Fibroblast of the conjunctiva (primary cell): ENCODE results near the gene EPOP.

Experiments used
- DNase-seq: peaks from one replicate; pipeline ENCODE4 v3.0.0-alpha.2; 2010; ENCODE audit warnings: low read depth

Gene EPOP

DNA sequence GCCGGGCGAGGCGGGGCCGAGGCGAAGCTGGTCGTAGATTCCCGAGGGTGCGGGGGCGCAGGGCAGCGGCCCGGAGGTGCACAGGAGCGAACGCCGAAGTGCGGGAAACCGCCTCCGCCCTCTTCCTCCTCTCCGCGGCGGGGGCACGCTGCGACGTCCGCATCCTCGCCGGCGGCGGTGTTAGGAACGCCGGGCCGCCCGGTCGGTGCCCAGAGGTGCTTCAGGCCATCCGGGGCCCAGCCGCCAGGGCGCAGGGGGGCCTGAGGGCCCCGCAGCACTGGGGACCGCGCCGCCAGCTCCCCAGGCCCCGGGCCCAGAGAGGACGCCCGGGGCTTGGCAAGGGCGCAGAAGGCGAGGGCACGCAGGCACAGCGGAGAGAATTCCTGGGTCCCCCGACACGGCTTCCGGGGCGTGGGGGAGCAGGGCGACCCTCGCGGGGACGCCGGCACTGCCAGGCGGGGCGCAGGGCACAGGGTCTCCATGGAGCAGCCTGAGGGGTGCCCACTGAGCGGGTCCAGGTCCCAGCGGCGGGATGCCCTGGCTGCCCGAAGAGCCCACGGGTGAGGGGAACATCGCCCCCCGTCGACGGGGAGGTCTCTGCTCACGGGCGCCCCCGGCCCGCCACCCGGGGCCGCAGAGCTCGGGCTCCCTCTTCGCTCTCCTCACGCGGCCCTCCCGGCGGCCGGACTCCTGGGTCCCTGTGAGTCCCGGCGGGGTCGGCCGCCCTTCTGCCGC, 576 bp downstream of the EPOP start:
- no peak for DNase-seq

DNA sequence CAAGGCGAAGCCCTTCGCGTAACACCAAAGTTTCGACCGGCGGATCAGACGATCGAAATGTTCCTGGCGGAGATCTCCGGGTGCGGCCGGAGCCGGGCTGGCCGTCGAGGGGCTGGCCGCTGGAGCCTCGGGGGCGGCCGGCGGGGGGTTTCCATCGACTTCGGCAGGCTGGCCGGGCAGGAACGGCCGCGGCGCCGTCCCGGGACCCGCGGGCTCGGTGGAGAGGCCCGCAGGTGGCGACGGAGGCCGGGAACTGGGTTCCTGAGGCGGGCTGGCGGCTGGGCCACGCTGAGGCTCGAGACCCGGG, 1.1 kb downstream of the EPOP start:
- no peak for DNase-seq

DNA sequence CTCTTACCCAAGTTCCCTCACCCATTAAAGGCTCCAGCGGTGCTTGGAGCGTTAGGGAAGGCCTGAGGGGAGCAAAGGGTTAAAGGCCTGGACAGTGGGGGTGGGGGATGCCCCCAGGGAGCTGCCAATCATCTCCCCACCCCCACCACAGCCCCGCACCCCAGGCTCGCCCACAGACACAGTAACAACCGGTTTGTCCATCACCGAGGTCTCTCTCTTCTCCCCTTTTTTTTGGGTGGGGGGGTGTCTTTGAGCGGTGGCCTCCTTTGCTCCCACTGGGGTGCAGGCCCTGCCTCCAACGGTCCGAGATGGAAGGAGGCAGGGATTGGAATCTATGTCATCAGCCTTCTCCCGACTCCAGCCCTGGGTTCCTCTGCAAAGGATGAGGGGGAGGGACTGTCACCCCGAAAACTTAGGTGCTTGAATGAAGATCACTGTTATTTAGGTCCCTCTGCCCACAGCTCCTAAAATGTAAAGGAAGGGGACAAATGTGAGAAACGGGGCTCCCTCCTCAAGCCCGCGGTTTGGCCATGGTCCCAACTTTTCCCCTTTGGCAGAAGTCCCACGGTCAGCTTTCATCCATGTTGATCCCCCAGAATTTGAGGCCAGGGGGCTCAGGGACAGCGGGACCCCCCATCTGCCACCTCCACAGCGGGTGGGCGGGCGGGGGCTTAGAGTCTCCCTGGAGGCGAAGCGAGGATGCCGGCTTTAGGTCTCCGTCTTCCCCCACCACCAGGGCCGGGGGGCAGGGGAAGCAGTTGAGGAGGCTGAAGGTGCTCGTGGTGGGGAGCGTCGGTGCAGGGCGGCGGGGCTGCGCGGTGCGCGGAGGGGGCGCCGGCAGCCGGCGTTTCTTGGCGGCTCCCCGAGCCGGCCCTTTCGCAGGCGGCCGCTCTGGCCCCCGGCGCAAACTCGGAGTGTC, 1.7 kb downstream of the EPOP start:
- no peak for DNase-seq

DNA sequence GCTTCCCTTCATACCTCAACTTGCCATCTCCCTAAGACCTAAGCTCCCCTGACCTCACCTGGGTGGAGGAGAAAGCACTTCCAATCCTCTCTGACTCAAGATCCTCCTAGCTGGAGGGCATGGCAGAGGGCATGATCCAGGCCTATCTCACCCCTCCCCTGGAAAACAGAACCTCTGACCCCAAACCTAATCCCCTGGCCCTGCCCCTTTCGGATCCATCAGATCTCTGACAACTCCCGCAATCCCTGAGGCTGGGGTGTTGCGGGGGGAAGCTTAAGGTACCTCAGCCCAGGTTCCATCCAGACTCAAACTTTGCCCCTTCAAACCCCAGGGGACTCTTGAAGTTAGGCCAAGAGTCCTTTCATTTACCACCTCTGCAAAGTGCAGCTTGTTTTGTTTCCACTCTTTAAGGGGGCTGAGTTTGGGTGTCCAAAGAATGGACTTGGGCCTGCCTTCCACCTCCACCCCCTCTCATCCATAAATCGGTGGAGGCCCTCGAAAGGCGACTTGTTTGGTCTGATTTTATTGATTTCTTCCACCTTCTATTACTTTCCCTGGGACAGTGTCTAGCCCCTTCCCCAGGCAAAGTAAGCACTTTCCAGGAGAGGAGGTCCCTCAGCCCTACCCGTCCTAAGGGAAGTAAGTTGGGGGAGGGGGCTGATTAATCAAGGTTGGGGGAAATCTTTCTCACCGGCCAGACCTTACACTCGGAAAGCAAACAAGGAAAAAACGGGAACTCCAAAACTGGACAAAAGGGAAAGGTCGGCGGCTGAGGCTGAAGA, 2.6 kb downstream of the EPOP start:
- no peak for DNase-seq

DNA sequence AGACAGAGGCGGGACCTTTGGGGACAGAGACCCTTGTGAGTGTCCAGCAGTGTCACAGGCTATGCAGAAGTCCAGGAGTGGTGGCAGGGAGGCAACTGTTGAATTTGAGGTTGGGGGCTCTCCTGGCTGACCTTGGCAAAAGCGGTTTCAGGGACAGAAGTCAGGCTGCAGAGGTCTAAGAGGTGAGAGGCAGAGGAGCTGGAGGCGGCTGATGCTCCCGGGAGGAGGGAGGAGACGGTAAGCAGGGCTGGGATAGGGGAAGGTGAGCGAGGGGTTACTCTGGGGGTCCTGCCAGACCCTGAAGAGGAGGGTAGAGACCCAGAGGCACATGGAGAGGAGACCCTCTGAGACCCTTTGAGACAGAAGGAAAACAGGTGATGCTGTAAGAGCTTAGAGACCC, 5.2 kb downstream of the EPOP start:
- no peak for DNase-seq

DNA sequence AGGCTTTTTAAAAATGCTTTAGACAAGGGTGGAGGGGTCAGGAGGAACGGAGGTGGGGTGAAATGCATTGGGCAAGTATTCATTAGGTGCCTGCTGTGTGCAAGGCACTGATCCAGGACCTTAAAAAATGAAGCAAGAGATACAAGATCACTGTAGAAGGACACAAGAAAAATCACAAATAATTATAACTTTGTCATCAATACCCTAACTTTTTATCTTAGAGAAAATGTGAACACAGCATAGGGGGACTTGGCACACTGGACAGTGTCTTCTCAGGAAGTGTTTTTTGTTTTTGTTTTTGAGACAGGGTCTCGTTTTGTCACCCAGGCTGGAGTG, 7.0 kb downstream of the EPOP start:
- no peak for DNase-seq

DNA sequence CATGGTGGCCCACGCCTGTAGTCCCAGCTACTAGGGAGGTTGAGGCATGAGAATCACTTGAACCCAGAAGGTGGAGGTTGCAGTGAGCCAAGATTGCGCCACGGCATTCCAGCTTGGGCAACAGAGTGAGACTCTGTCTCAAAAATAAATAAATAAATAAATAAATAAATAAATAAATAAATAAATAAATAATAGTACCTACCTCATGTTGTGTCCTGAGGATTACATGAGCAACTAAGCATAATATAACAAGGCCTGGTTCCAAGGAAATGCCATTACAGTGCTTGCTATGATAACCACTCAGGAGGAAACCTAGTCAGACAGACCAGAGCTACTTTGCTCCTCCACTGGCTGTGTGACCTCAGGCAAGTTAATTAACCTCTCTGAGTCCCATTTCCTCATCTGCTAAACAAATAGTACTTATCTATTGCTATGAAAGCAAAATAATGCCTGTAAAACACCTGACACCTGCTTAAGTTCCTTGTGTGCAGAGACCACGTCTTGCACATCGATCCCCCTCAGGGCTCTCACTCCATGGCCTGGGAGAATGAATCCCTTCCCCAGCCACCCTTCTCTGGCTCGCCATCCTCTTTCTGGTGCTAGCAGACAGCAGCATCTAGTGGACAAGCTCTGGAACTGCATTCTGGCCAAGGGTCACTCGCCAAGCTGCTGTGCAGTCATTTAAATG, 7.5 kb downstream of the EPOP start:
- DNase-seq = peak; percentile 56

DNA sequence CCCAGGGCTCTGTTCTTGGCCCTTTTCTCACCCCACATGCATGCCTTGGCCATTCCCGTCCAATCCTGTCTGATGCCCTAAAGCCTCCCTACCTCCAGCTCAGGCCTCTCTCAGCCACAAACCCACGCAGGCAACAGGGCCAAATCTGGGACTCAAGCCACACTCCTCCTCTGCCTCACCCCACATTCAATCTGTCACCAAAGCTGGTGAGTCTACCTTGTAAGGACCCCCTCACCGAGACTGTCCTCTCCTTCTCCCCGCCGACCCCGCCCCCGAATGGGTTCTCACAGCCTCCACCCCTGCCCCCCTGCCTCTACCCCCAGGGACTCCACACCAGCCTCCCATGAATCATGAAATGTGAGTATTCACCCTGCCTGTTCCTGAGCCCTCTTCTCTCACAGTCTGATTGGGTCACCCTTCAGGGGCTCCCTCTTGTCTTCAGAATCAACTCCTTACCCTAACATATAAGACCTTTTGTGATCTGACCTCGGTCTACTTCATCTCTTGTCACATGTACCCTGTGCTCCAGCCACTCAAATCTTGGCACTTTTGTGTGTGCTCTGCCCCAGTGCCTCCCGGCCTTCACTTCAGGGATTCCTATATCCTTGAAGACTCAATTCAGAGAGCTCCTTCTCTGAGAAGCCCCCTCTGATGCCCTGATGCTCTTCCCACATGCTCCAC, 10.7 kb downstream of the EPOP start:
- no peak for DNase-seq

DNA sequence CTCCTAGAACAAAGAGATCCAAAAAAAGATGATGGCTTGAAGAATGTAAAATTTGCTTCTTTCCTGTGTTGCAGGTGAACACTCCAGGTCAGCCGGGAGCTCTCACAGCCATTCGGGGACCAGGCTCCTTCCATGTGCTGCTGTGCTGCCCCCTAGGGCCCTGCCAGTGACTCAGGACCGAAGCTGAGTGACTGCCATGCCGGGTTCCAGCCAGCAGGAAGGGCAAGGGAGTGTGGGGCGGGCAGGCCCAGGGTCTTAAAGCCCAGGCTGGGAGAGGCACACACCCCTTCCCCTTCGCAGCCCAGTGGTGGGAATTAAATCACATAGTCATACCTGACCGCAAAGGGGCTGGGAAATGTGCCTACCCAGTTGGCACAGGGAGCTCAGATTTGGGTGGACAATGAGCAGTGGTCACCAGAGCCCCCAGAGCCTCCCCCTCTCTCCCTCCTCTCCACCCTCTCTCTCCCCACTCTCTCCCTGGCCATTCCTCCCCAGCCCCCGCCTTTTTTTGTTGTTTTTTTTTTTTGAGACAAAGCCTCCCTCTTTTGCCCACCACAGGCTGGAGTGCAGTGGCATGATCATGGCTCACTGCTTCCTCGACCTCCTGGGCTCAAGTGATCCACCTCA, 11.5 kb downstream of the EPOP start:
- no peak for DNase-seq

DNA sequence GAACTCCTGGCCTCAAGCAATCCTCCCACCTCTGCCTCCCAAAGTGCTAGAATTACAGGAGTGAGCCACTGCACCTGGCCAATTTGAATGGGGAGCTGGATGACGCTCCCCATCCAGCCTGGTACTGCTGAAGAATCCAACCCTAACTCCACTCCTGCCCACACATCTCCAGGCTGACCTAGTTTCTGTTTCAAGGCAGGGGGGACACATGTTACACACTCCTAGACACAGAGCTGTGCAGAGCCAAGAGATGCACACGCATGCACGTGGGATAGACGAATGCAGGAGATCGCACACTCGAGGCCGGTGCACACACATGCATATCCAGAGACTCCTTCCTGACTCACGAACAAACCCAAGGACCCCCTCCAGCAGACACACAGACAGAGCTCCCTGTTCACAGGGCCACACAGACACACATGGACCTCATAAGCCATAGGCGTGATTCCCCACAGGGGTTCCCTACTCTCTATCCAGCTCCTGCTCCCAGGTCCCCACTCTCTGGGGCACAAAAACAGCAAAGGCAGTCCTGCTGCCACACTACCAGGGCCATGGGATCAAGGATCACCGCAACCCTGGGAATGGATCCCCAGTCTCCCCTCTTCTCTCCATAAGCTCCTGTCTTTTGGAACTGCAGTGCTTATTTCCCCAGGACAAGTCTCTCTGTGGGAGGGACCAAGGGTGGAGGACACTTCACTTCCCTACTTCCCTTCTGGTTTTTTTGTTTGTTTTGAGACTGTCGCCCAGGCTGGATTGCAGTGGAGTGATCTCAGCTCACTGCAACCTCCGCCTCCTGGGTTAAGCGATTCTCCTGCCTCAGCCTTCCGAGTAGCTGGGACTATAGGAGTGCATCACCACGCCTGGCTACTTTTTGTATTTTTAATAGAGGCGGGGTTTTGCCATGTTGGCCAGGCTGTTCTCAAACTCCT, 14.4 kb downstream of the EPOP start:
- DNase-seq = no peak

DNA sequence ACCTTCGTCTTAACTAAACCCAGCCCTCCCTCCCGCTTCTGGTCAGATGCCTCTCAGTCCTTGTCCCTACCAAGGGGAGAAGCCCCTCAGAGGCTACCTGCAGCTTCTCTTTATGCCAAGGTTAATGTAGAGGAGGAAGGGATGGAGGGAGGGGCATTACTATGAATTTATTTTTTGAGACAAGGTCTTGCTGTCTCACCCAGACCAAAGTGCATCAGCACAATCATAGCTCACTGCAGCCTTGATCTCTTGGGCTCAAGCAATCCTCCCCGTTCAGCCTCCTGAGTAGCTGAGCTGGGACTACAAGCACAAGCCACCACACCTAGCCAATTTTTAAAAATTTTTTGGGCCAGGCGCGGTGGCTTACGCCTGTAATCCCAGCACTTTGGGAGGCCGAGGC, 15.3 kb downstream of the EPOP start:
- no peak for DNase-seq

DNA sequence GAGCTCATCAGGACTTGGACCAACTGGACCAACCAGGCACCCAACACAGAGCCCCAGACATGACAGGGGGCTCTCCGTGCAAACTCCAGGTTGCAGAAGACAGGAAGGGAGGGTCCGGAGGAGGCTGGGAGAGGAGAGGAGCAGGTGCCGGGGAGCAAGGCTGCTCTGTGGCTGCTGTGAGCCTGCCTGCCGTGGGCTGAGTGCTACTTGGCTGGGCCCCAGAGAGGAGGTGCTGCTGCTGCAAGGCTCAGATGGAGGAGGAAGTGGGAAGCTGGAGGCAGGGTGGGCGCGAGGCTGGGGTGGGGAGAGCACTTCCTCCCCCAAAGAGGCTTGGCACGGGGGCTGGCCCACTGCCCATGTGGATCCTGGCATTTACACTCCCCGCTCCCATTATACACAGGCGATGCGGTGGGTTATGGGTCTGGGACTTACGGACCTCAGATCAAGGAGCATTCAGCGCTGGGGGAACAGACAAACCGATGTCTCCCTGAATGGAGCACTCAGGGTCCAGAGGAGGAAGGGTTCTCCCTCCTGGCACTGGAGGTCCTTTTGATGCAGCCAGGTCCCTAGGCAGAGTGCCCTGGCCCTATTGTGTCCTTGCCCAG, 15.9 kb downstream of the EPOP start:
- DNase-seq = no peak

DNA sequence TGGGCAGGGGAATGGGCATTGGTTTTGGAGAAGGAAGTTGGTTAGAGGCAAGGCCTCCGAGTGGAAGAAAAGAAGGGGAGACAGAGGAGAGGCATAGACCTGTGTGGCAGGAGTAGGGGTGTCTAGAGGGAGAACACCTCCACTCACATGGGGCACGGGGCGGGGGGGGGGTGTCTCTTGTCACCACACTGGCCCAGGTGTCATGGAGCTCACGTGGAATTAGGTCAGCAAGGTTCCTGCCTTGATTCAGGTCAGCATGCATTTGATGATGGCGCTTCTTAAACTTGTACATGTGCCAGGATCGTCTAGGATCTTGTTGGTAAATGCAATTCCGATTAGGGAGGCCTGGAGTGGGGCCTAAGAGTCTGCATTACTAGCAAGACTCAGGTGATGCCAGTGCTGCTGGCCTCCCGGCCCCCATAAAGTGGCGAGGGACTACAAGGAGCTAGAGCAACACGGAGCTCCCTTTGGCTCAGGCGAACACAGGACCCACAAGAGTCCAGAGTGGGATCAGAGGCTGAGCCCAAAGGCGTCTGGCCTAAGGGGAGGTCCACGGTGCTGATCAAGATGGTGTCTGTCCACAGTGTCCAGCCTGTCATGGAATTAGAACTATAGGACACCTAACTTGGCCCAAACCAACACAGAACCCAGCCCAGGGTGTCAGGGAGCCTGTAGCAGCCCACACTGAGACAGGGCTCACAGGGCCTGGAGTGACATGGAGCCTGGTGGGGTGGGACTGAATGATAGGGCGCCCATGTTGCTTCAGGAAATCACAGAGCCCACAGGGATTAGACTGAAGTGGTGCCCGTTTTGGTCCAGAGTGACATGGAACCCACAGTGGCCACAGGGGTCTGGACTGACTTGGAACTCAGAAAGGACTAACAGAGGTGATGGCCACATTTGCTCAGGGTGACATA, 16.7 kb downstream of the EPOP start:
- no peak for DNase-seq

DNA sequence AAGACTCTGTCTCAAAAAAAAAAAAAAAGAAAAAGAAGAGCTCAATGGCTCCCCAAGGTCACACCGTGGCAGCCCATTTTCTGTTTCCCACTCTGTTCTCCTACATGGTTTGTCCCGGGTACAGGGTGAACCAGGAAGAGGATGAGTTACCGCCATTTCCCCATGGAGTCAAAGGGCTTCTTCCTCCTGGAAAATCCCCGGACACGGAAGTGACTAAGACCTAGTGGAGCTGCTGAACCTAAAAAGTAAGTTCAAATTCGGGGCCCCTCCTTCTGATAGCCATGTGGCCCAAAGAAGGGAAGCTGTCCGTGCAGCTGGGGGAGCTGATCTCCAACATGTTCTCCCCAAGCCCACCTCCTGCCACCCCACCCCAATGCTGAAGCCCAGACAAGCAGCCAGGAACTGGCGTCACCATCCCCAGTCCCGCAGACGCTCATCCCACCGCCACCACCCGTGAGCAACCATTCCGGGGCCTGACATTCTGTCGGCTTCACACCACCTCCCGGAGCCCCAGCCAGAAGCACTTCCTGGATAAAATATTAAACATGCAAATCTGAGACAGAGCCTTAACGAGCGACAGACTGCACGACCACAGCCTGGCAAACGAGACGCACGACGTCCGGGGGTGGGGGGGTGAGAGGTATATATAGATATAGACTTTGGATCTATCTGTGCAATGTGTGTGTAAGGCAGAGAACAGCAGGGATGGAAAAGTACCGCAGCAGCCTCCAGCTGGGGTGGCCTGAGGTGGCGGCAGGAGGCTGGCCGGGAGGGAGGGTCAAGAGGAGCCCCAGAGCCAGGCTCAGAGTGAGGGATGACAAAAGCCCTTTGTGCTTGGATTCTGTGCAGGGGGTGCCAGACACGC, 17.6 kb downstream of the EPOP start:
- no peak for DNase-seq

DNA sequence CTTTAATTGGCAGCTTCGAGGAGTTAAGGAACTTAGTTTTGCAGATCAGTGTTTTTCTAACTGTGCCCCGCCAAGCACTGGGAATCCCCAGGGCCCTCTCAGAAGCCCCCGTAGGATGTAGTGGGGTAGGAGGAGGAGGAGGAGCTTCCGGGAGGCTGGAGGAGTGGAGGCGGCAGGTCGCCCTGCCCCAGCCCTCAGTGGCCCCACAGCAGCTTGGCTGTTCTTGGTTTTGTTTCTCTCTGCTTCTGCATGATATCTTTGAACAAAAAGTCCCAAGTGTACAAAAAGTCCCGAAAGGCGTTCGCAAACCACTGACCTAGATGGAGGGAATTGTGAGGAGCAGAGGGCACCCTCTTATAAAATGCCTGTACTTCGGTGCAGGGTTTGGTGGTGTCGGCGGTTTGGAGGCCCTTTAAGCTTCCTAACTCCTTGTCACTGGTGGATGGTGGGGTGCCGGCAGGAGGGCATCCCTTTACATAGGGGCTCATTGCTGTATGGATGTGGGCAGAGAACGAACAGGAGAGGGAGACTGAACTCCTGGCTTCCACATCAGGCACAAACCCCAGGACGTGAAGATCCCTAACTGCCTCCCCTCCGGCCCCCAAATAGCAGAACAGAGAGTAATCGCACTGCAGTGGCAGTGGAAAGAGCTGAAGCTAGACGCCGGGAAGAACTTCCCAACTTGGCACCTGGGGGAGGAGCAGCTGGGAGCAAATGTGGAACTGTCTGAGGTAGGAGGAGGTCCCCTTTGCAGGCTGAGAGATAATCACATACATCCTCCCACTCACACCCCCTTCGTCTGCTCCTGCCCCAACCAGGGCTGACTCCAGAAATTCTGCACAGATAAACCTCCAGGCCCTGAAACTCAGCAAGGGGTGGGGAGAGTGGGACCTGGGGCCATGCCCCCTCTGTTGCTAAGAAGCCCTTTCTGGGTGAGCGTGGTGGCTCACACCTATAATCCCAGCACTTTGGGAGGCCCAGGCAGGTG, 20.1 kb downstream of the EPOP start:
- DNase-seq = no peak

DNA sequence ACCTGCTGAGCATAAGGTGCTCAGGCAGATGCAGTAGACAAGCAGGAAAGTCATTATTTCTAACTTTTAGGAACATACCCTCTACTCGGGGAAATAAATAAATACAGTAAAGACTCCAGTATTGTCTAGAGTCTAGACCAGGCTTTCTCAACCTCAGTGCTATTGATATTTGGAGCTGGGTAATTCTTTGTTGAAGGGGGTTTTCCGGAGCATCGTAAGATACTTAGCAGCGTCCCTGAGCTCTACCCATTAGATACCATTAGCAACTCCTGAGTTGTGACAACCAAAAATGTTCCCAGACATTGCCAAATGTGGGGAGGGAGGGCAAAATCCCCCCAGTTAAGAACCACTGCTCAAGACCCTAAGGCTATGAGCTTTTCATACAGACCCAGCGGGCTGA, 21.1 kb downstream of the EPOP start:
- DNase-seq = no peak
